HEK293 (cell line): Measurements from ENCODE around the gene PAMR1.

Source experiments
- MYNN ChIP-seq: fragments of 450-650 bp; formaldehyde crosslinking; IDR thresholded peaks from 2 replicates; pipeline ENCODE4 v1.5.1; 2016; ENCODE audit warnings: missing biosample characterization, missing genetic modification characterization, borderline replicate concordance
- OVOL3 ChIP-seq: fragments of 450-650 bp; formaldehyde crosslinking; IDR thresholded peaks from 2 replicates; pipeline ENCODE4 v1.5.1; 2016; ENCODE audit warnings: missing biosample characterization, missing genetic modification characterization
- PRDM2 ChIP-seq: fragments of 450-650 bp; formaldehyde crosslinking; IDR thresholded peaks from 2 replicates; pipeline ENCODE4 v1.5.1; 2016; ENCODE audit warnings: missing biosample characterization, missing genetic modification characterization, borderline replicate concordance
- SP2 ChIP-seq: fragments of 450-650 bp; formaldehyde crosslinking; IDR thresholded peaks from 2 replicates; pipeline ENCODE4 v1.5.1; 2016; ENCODE audit warnings: missing biosample characterization, missing genetic modification characterization
- SP3 ChIP-seq: fragments of 450-650 bp; formaldehyde crosslinking; IDR thresholded peaks from 2 replicates; pipeline ENCODE4 v1.5.1; 2016; ENCODE audit warnings: missing biosample characterization, missing genetic modification characterization
- ZBTB11 ChIP-seq: fragments of 450-650 bp; formaldehyde crosslinking; conservative IDR thresholded peaks from 2 replicates; pipeline ENCODE4 v1.5.1; 2016; ENCODE audit warnings: low read depth, missing biosample characterization, missing genetic modification characterization
- ZBTB20 ChIP-seq: fragments of 450-650 bp; formaldehyde crosslinking; IDR thresholded peaks from 2 replicates; pipeline ENCODE4 v1.5.1; 2016; ENCODE audit warnings: missing biosample characterization, missing genetic modification characterization
- ZEB2 ChIP-seq: fragments of 450-650 bp; formaldehyde crosslinking; IDR thresholded peaks from 2 replicates; pipeline ENCODE4 v1.5.1; 2016; ENCODE audit warnings: missing biosample characterization, missing genetic modification characterization
- ZFHX2 ChIP-seq: fragments of 450-650 bp; formaldehyde crosslinking; conservative IDR thresholded peaks from 2 replicates; pipeline ENCODE4 v1.5.1; 2016; ENCODE audit warnings: missing biosample characterization, missing genetic modification characterization
- ZIC2 ChIP-seq: fragments of 450-650 bp; formaldehyde crosslinking; IDR thresholded peaks from 2 replicates; pipeline ENCODE4 v1.5.1; 2016; ENCODE audit warnings: missing biosample characterization, missing genetic modification characterization
- ZNF112 ChIP-seq: fragments of 450-650 bp; formaldehyde crosslinking; IDR thresholded peaks from 2 replicates; pipeline ENCODE4 v1.5.0; 2017; ENCODE audit warnings: missing biosample characterization, missing genetic modification characterization
- ZNF138 ChIP-seq: fragments of 450-650 bp; formaldehyde crosslinking; IDR thresholded peaks from 2 replicates; pipeline ENCODE4 v1.5.1; 2016; ENCODE audit warnings: missing biosample characterization, missing genetic modification characterization, borderline replicate concordance
- ZNF16 ChIP-seq: fragments of 450-650 bp; formaldehyde crosslinking; IDR thresholded peaks from 2 replicates; pipeline ENCODE4 v1.5.1; 2016; ENCODE audit warnings: low read depth, missing biosample characterization, missing genetic modification characterization
- ZNF174 ChIP-seq: fragments of 450-650 bp; formaldehyde crosslinking; IDR thresholded peaks from 2 replicates; pipeline ENCODE4 v1.5.0; 2017; ENCODE audit warnings: missing biosample characterization, mild to moderate bottlenecking, missing genetic modification characterization
- ZNF513 ChIP-seq: fragments of 450-650 bp; IDR thresholded peaks from 2 replicates; pipeline ENCODE4 v1.5.1; 2018; ENCODE audit warnings: missing biosample characterization, missing genetic modification characterization
- ZNF561 ChIP-seq: fragments of 450-650 bp; IDR thresholded peaks from 2 replicates; pipeline ENCODE4 v1.5.1; 2018; ENCODE audit warnings: missing biosample characterization, missing genetic modification characterization, borderline replicate concordance
- ZNF629 ChIP-seq: fragments of 450-650 bp; formaldehyde crosslinking; IDR thresholded peaks from 2 replicates; pipeline ENCODE4 v1.5.1; 2017; ENCODE audit warnings: missing biosample characterization, missing genetic modification characterization
- ZNF701 ChIP-seq: fragments of 450-650 bp; formaldehyde crosslinking; IDR thresholded peaks from 2 replicates; pipeline ENCODE4 v1.5.1; 2016; ENCODE audit warnings: missing biosample characterization, missing genetic modification characterization
- ZNF785 ChIP-seq: fragments of 450-650 bp; formaldehyde crosslinking; IDR thresholded peaks from 2 replicates; pipeline ENCODE4 v1.5.1; 2016; ENCODE audit warnings: missing biosample characterization, missing genetic modification characterization
- ZNF843 ChIP-seq: fragments of 450-650 bp; formaldehyde crosslinking; IDR thresholded peaks from 2 replicates; pipeline ENCODE4 v1.5.1; 2016; ENCODE audit warnings: missing biosample characterization, missing genetic modification characterization
- ZSCAN23 ChIP-seq: fragments of 450-650 bp; formaldehyde crosslinking; IDR thresholded peaks from 2 replicates; pipeline ENCODE4 v1.5.1; 2016; ENCODE audit warnings: missing biosample characterization, missing genetic modification characterization

PAMR1 gene

GRCh38 chr11:35525501-35526175 is at the start of gene PAMR1 (continued):
- TF ChIP-seq ZNF701 (tag by site-specific recombination) (no peak), SP2 (tag by site-specific recombination) (peak; percentile 56), ZNF513 (tag by site-specific recombination) (0 out of 2 replicates have a peak, but pooled peaks have one; percentile 29), ZSCAN23 (tag by site-specific recombination) (no peak), MYNN (no peak), ZNF561 (tag by site-specific recombination) (peak; percentile 25; the same call in 1 of the 2 replicates), PRDM2 (tag by site-specific recombination) (no peak), ZNF785 (no peak), ZNF174 (tag by site-specific recombination) (no peak), OVOL3 (tag by site-specific recombination) (no peak), ZIC2 (tag by site-specific recombination) (peak; percentile 81), ZNF629 (tag by site-specific recombination) (peak; percentile 73), ZNF138 (tag by site-specific recombination) (no peak), SP3 (tag by site-specific recombination) (peak; percentile 73), ZNF112 (no peak), ZFHX2 (peak; percentile 37; the same call in 1 of the 2 replicates), ZBTB20 (tag by site-specific recombination) (peak; percentile 98), ZBTB11 (tag by site-specific recombination) (no peak), ZEB2 (peak; percentile 31; the same call in 1 of the 2 replicates), ZNF16 (no peak), ZNF843 (tag by site-specific recombination) (0 out of 2 replicates have a peak, but pooled peaks have one; percentile 10)
